Adrenal gland (tissue), 12 donors: Measurements from ENCODE around the gene CHST11. TPM values are rescaled to one million over a fixed set of nuclear protein-coding genes. Genes with fewer than 3 reads are reported as not detected.

ENCODE experiments used
- DNase-seq, 7 donors: peaks; one replicate each; pipeline ENCODE4 v3.0.0-alpha.2; 2019 to 2020
- H3K27ac ChIP-seq, 5 donors: fragments of 200-600 bp; sonication (generic) in 4 of 5; 1 replicate in 3 of 5; 2 replicates in 2 of 5; pipeline versions ENCODE4 v1.5.1 to v1.8.0; 2016 to 2020; ENCODE audit warnings: mild to moderate bottlenecking in 1 of 5
- H3K27me3 ChIP-seq: fragments of 200-600 bp; 2 replicates; pipeline ENCODE4 v1.8.0; 2021
- H3K36me3 ChIP-seq, 2 donors: fragments of 200-600 bp; replicated peaks in 1 of 2; 1 replicate in 1 of 2; 2 replicates in 1 of 2; pipeline versions ENCODE4 v1.5.1 to v1.8.0; 2018 to 2022
- H3K4me1 ChIP-seq, 2 donors: fragments of 200-600 bp; replicated peaks in 1 of 2; 1 replicate in 1 of 2; 2 replicates in 1 of 2; pipeline versions ENCODE4 v1.5.1 to v1.8.0; 2018 to 2021
- H3K4me3 ChIP-seq, 4 donors: fragments of 200-600 bp; sonication (generic) in 3 of 4; one replicate each; pipeline ENCODE4 v1.5.1; 2016 to 2018
- H3K9me3 ChIP-seq, 3 donors: fragments of 200-600 bp; sonication (generic) in 1 of 3; replicated peaks in 1 of 3; 1 replicate in 2 of 3; 2 replicates in 1 of 3; pipeline versions ENCODE4 v1.5.1 to v1.8.0; 2016 to 2021
- POLR2A ChIP-seq, 2 donors: fragments of 450-650 bp; IDR thresholded peaks; one replicate each; pipeline ENCODE4 v1.6.1; 2017; ENCODE audit warnings: antibody characterized with exemption in 2 of 2, mild to moderate bottlenecking in 2 of 2, moderate library complexity in 1 of 2
- WGBS, 4 donors: extraction: QIAGEN DNeasy Blood & Tissue Kit in 2 of 4; methylation state at CpG; one replicate each; pipeline versions ENCODE4 v1.1.5 to v1.1.7; 2013 to 2017; 5-methylcytosine and 5-hydroxymethylcytosine counted together
- intact Hi-C, 2 donors: fragments of 100-400 bp; cut with DNase I; formaldehyde crosslinking; loops; one replicate each; pipeline versions ENCODE4 v1.14.1 to v1.15.0; 2022 to 2023
- polyA plus RNA-seq, 3 donors: library from polyadenylated mRNA; stranded (reverse); fragments of 200-250 nt in 2 of 3; fragments of 350-450 nt in 1 of 3; fragmentation: Illumina TruSeq in 1 of 3; extraction: RNeasy Lipid Tissue Mini Kit (QIAGEN cat#74804) in 1 of 3; gene quantifications; one replicate each; pipeline ENCODE4 v1.2.3, GENCODE V29; 2013 to 2014
- total RNA-seq, 9 donors: library from RNA; depleted of rRNA in 4 of 9; stranded (reverse); fragments of >200 nt in 4 of 9; fragments of 120-200 nt in 1 of 9; fragmentation: NEBNext Ultra II Directional in 1 of 9; extraction: Animal tissue kit (Norgen Biotek cat#: 25700) in 1 of 9; gene quantifications; one replicate each; pipeline versions ENCODE4 v1.1.0 to v1.2.4, GENCODE V29; 2013 to 2023
- TF ChIP-seq, protein P1 (sequence below), 6 experiments: fragments of 450-650 bp in 4 of 6; fragments of 200-600 bp in 2 of 6; sonication (generic) in 1 of 6; IDR thresholded peaks; 1 replicate in 5 of 6; 2 replicates in 1 of 6; pipeline versions ENCODE4 v1.5.1 to v1.8.0; 2016 to 2021; ENCODE audit warnings: antibody characterized with exemption in 6 of 6, mild to moderate bottlenecking in 2 of 6, moderate library complexity in 1 of 6
- donor health status: healthy with polysubstance abuse.
- donor health status: Bipolar disorder and iron deficiency.
- donor health status: DM: yes; HTN: yes; CAD: no.
- donor health status: DM: no; HTN: no; CAD: no.
- donor health status: DM: no; HTN: no; CAD: no.
- donor health status: DM: yes; HTN: yes; CAD: no.

CHST11 gene
- total and polyA plus RNA-seq, 12 donors: 6.2 to 95.1 (median 29.8) TPM

DNA sequence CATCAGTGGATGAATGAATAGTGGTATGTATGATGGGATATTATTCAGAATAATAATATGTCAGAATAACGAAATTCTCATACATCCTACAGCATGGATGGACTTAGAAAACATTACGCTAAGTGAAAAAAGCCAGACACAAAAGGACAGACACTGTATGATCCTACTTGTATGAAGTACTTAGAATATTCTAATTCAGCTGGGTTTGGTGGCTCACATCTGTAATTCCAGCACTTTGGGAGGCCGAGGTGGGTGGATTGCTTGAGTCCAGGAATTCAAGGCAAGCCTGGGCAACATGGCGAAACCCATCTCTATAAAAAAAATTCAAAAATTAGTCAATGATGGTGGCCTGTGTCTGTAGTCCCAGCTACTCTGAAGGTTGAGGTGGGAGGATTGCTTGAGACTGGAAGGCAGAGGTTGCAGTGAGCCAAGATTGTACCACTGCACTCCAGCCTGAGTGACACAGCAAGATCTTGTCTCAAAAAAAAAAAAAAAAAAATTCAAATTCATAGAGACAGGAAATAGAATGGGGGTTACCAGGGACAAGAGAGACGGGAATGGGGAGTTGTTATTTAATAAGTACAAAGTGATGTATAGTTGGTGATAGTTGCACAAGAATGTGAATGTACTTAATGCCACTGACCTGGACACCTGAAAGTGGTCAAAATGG is 132.3 kb downstream of the CHST11 start:
- Histone ChIP-seq H3K36me3 (no peaks in the 10 kb centered on the region), H3K9me3 (no peaks in the 10 kb centered on the region), H3K4me1 (no peaks in the 10 kb centered on the region), H3K27me3 (no peaks in the 10 kb centered on the region), H3K4me3 (no peak overlapping the region), H3K27ac (no peak overlapping the region)
- WGBS, 4 donors: 75 to 78% (median 76%) methylated on average over 5 of the region's 5 CpGs
- intact Hi-C loops: no loop called here
- TF ChIP-seq, protein P1, sequence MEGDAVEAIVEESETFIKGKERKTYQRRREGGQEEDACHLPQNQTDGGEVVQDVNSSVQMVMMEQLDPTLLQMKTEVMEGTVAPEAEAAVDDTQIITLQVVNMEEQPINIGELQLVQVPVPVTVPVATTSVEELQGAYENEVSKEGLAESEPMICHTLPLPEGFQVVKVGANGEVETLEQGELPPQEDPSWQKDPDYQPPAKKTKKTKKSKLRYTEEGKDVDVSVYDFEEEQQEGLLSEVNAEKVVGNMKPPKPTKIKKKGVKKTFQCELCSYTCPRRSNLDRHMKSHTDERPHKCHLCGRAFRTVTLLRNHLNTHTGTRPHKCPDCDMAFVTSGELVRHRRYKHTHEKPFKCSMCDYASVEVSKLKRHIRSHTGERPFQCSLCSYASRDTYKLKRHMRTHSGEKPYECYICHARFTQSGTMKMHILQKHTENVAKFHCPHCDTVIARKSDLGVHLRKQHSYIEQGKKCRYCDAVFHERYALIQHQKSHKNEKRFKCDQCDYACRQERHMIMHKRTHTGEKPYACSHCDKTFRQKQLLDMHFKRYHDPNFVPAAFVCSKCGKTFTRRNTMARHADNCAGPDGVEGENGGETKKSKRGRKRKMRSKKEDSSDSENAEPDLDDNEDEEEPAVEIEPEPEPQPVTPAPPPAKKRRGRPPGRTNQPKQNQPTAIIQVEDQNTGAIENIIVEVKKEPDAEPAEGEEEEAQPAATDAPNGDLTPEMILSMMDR (IDR thresholded peaks at IDR 0.05): no peak
- no peak for TF ChIP-seq POLR2A (IDR thresholded peaks at IDR 0.05)
- no peak for DNase-seq

DNA sequence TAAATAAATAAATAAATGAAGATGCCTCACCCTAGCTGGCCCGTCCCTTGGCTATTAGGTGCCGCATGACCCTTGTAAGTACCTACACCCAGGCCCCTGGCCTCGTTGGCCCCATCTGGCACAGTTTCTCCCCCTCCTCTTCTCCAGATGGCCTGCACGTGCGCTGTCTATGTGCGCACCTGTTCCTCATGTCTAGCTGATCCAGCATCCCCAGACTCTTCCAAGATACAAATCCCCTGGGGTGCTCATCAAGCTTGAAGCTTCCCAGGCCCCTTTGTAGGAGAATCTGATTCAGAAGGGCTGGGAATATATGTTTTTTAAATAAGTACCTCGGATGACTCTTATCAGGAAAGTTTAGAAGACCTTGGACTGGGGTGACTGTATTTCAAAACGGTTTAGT is 133.3 kb downstream of the CHST11 start:
- Histone ChIP-seq H3K27me3 (no peaks in the 10 kb centered on the region), H3K36me3 (no peaks in the 10 kb centered on the region), H3K4me1 (no peaks in the 10 kb centered on the region), H3K9me3 (no peaks in the 10 kb centered on the region), H3K27ac (no peak overlapping the region), H3K4me3 (no peak overlapping the region)
- intact Hi-C loops: no loop called here
- DNase-seq: no peak
- 76 to 82% (median 80%) methylated on average over 8 of the region's 8 CpGs for WGBS, 4 donors
- TF ChIP-seq, protein P1 (IDR thresholded peaks at IDR 0.05): no peak
- TF ChIP-seq POLR2A (IDR thresholded peaks at IDR 0.05): no peak

DNA sequence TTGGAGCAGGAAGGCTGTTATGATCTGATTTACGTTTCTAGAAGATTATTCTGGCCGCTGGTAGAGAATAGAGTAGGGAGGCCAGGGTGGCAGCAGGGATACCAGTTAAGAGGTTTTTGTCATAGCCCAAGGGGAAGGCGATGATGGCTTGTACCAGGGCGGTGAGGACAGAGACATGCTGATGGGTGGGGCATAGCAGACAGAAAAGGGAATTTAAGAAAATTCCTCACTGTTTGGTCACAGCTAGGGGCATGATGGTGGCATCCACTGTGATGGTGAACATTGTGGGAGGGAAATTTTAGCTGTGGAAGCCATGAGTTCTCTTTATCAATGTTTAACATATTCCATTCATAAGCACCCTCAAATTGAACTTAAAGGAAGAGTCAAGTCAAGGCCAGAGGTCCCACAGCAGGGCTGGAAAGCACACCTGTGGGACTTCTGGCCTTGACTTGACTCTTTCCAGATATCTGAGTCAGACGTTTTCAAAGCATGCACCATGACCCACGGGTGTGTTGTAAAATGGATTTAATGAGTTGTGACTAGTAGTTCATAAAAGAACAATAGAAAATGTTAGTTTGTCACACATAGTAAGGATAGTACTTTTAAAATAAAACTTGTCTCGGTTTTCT is 134.6 kb downstream of the CHST11 start:
- intact Hi-C loops: no loop called here
- no peak for DNase-seq
- no peak overlapping the region for H3K27ac ChIP-seq
- H3K36me3 ChIP-seq: no peaks in the 10 kb centered on the region
- no peak overlapping the region for H3K4me3 ChIP-seq
- no peaks in the 10 kb centered on the region for H3K27me3 ChIP-seq
- no peaks in the 10 kb centered on the region for H3K9me3 ChIP-seq
- 66 to 72% (median 68%) methylated on average over 7 of the region's 7 CpGs for WGBS, 4 donors
- no peak for TF ChIP-seq POLR2A (IDR thresholded peaks at IDR 0.05)
- TF ChIP-seq, protein P1 (IDR thresholded peaks at IDR 0.05): no peak
- H3K4me1 ChIP-seq: peaks cover 0 to 6% of the 10 kb centered on the region in 2 donors

DNA sequence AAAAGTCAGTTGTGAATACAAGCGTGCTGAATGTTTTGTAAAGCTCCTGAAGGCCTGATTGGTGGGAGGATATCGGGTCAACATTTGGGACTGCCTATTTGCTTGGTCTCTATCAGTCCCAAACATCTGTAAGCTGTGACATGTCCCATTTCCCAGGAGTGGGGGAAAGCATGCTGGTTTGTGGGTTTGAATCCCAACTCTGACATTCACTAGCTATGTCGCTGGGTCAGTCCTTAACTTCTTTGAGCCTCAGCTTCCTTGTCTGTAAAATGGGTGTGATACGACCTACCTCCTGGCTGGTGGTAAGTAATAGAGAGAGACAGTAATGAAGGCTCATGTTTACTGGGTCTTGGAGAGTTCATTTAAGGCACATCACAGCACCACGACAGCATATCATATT is 136.7 kb downstream of the CHST11 start:
- no peak for DNase-seq
- Histone ChIP-seq H3K27me3 (no peaks in the 10 kb centered on the region), H3K36me3 (no peaks in the 10 kb centered on the region), H3K4me1 (peaks cover 0 to 10% of the 10 kb centered on the region in 2 donors), H3K9me3 (no peaks in the 10 kb centered on the region), H3K4me3 (no peak overlapping the region), H3K27ac (no peak overlapping the region)
- intact Hi-C loops: no loop called here
- no peak for TF ChIP-seq POLR2A (IDR thresholded peaks at IDR 0.05)
- TF ChIP-seq, protein P1 (IDR thresholded peaks at IDR 0.05): no peak
- 77 to 97% (median 95%) methylated on average over 4 to 5 of the region's 5 CpGs for WGBS, 4 donors
